ENCODE results near the gene CCDC127. TPM values are rescaled to one million over a fixed set of nuclear protein-coding genes. Genes with fewer than 3 reads are reported as not detected.

CCDC127 gene
- total and polyA plus RNA-seq, 4 donors, result 1.1 to 2.6 (median 2.1) TPM

DNA sequence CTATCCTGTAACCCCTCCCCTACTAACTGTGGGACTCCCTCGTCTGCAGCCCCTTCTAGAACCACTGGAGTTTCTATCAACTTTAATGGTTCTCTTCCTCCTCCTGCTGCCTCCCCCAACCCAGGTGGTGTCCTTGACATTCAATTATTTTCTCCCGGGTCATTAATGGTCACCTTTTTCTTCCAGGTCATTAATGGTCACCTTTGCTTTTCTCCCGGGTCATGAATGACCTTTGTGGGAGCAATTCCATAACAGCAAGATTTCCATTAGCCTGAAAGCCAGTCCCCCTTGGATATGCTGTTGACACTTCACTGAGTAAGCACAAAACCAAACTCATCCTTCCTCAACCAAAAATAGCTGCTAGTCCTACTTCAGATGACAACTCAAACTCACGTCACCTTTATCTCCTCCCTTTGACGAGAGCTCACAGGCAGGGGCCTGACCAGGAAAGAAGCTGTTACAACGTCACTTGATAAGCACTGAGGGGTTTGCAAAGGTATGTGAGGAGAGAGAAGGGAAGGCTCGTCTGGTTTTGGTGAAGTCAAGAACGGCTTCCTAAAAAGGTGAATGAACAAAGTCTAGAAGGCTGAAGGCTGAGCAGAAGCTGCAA lies 10.9 kb downstream of the CCDC127 start:
- Histone ChIP-seq H3K9ac (ENCODE audit: low read depth in 1 of 2, low read length in 2 of 2) (no peak overlapping the region), H3K36me3 (ENCODE audit: control insufficient read depth in 4 of 4, insufficient read depth in 3 of 4, low read depth in 1 of 4, low read length in 3 of 4) (peaks cover 0 to 30% (median 11%) of the 10 kb centered on the region in 4 donors), H3K4me3 (ENCODE audit: low read depth in 1 of 3, low read length in 3 of 3) (no peak overlapping the region), H3K27ac (ENCODE audit: low read depth in 1 of 2, low read length in 2 of 2) (no peak overlapping the region), H3K27me3 (ENCODE audit: control insufficient read depth in 4 of 4, insufficient read depth in 4 of 4, low read length in 3 of 4) (no peaks in the 10 kb centered on the region), H3K9me3 (ENCODE audit: control insufficient read depth in 4 of 4, low read length in 3 of 4) (no peaks in the 10 kb centered on the region), H3K4me1 (ENCODE audit: control insufficient read depth in 4 of 4, insufficient read depth in 4 of 4, low read length in 3 of 4) (no peaks in the 10 kb centered on the region)
- no peak for DNase-seq (ENCODE audit: low spot score)
- TF ChIP-seq JUND (IDR thresholded peaks at IDR 0.05) (no peak), RAD21 (IDR thresholded peaks at IDR 0.05) (no peak), GABPA (IDR thresholded peaks at IDR 0.05 in 1 of 2, conservative IDR thresholded peaks at IDR 0.05 in 1 of 2) (no peak), HNF4G (IDR thresholded peaks at IDR 0.05) (no peak), TAF1 (conservative IDR thresholded peaks at IDR 0.05) (no peak), HNF4A (conservative IDR thresholded peaks at IDR 0.05) (no peak), NR2F2 (IDR thresholded peaks at IDR 0.05) (no peak), EGR1 (IDR thresholded peaks at IDR 0.05; ENCODE audit: low read depth in 2 of 2) (no peak), FOXA2 (IDR thresholded peaks at IDR 0.05) (no peak), SP1 (IDR thresholded peaks at IDR 0.05) (no peak), FOXA1 (IDR thresholded peaks at IDR 0.05) (no peak), RXRA (IDR thresholded peaks at IDR 0.05) (no peak), YY1 (IDR thresholded peaks at IDR 0.05) (no peak)
- TF ChIP-seq, protein P1, sequence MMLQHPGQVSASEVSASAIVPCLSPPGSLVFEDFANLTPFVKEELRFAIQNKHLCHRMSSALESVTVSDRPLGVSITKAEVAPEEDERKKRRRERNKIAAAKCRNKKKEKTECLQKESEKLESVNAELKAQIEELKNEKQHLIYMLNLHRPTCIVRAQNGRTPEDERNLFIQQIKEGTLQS (IDR thresholded peaks at IDR 0.05), result no peak
- TF ChIP-seq, protein P2, sequence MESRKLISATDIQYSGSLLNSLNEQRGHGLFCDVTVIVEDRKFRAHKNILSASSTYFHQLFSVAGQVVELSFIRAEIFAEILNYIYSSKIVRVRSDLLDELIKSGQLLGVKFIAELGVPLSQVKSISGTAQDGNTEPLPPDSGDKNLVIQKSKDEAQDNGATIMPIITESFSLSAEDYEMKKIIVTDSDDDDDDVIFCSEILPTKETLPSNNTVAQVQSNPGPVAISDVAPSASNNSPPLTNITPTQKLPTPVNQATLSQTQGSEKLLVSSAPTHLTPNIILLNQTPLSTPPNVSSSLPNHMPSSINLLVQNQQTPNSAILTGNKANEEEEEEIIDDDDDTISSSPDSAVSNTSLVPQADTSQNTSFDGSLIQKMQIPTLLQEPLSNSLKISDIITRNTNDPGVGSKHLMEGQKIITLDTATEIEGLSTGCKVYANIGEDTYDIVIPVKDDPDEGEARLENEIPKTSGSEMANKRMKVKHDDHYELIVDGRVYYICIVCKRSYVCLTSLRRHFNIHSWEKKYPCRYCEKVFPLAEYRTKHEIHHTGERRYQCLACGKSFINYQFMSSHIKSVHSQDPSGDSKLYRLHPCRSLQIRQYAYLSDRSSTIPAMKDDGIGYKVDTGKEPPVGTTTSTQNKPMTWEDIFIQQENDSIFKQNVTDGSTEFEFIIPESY (IDR thresholded peaks at IDR 0.05), result no peak
- TF ChIP-seq, protein P3, sequence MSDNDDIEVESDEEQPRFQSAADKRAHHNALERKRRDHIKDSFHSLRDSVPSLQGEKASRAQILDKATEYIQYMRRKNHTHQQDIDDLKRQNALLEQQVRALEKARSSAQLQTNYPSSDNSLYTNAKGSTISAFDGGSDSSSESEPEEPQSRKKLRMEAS (IDR thresholded peaks at IDR 0.05), result no peak
- TF ChIP-seq, protein P4, sequence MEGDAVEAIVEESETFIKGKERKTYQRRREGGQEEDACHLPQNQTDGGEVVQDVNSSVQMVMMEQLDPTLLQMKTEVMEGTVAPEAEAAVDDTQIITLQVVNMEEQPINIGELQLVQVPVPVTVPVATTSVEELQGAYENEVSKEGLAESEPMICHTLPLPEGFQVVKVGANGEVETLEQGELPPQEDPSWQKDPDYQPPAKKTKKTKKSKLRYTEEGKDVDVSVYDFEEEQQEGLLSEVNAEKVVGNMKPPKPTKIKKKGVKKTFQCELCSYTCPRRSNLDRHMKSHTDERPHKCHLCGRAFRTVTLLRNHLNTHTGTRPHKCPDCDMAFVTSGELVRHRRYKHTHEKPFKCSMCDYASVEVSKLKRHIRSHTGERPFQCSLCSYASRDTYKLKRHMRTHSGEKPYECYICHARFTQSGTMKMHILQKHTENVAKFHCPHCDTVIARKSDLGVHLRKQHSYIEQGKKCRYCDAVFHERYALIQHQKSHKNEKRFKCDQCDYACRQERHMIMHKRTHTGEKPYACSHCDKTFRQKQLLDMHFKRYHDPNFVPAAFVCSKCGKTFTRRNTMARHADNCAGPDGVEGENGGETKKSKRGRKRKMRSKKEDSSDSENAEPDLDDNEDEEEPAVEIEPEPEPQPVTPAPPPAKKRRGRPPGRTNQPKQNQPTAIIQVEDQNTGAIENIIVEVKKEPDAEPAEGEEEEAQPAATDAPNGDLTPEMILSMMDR (IDR thresholded peaks at IDR 0.05; ENCODE audit: low read depth, low read length, missing input control), result no peak
- TF ChIP-seq, protein P5, sequence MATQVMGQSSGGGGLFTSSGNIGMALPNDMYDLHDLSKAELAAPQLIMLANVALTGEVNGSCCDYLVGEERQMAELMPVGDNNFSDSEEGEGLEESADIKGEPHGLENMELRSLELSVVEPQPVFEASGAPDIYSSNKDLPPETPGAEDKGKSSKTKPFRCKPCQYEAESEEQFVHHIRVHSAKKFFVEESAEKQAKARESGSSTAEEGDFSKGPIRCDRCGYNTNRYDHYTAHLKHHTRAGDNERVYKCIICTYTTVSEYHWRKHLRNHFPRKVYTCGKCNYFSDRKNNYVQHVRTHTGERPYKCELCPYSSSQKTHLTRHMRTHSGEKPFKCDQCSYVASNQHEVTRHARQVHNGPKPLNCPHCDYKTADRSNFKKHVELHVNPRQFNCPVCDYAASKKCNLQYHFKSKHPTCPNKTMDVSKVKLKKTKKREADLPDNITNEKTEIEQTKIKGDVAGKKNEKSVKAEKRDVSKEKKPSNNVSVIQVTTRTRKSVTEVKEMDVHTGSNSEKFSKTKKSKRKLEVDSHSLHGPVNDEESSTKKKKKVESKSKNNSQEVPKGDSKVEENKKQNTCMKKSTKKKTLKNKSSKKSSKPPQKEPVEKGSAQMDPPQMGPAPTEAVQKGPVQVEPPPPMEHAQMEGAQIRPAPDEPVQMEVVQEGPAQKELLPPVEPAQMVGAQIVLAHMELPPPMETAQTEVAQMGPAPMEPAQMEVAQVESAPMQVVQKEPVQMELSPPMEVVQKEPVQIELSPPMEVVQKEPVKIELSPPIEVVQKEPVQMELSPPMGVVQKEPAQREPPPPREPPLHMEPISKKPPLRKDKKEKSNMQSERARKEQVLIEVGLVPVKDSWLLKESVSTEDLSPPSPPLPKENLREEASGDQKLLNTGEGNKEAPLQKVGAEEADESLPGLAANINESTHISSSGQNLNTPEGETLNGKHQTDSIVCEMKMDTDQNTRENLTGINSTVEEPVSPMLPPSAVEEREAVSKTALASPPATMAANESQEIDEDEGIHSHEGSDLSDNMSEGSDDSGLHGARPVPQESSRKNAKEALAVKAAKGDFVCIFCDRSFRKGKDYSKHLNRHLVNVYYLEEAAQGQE (IDR thresholded peaks at IDR 0.05), result no peak
- 87% methylated on average over 8 of the region's 8 CpGs for WGBS
